Fibroblast of skin of abdomen (primary cell): ENCODE measurements around the gene PRICKLE4.
"Not testable (repeated sequence)": the region's sequence is repeated elsewhere in the genome, so short reads cannot be mapped to it uniquely, and the experiment has no call there.

Source experiments
- DNase-seq: peaks from one replicate; pipeline ENCODE4 v3.0.0-alpha.2; 2013

PRICKLE4 gene

DNA sequence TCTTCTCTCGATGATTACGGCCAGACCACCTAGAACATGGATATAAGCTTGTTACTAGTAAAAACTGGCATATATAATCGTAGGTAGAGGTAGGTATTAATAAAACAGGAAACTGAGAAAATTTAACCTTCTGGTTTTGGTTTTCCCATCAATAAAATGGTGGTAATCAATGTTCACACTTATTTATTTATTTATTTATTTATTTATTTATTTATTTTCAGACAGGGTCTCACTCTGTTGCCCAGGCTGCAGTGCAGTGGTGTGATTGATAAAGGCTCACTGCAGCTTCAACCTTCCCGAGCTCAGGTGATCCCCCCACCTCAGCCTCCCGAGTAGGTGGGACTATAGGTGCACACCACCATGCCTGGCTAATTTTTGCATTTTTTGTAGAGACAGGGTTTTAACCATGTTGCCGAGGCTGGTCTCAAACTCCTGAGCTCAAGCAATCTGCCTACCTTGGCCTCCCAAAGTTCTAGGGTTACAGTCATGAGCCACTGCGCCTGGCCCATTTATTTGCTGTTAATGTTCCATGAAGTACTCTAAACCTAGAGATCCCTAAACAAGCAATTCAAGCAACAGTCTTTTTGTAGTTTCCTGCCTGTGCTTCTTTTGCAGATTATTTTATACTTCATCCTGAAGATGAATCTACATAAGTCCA is 18.4 kb downstream of the PRICKLE4 start:
- no peak for DNase-seq

DNA sequence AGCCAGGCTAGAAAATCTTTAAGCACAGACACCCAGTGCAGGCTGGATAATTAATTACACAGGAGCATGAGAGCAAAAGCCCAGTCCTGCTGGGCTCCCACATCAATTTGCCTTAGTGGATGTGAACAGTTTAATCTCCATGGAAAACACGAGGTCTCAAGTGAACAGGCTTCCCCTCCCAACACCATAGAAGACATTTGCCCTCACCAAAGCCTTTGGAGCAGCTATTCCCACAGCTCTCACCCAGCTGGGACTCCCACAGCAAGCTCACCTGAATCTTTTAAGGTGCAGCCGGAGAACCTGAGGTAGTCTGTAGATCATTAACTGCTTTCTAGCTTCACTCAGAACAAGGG is 19.0 kb downstream of the PRICKLE4 start:
- no peak for DNase-seq

- no peak for DNase-seq
These were observed 20.8 kb downstream of the PRICKLE4 start for GRCh38 chr6:41801380-41801779.

DNA sequence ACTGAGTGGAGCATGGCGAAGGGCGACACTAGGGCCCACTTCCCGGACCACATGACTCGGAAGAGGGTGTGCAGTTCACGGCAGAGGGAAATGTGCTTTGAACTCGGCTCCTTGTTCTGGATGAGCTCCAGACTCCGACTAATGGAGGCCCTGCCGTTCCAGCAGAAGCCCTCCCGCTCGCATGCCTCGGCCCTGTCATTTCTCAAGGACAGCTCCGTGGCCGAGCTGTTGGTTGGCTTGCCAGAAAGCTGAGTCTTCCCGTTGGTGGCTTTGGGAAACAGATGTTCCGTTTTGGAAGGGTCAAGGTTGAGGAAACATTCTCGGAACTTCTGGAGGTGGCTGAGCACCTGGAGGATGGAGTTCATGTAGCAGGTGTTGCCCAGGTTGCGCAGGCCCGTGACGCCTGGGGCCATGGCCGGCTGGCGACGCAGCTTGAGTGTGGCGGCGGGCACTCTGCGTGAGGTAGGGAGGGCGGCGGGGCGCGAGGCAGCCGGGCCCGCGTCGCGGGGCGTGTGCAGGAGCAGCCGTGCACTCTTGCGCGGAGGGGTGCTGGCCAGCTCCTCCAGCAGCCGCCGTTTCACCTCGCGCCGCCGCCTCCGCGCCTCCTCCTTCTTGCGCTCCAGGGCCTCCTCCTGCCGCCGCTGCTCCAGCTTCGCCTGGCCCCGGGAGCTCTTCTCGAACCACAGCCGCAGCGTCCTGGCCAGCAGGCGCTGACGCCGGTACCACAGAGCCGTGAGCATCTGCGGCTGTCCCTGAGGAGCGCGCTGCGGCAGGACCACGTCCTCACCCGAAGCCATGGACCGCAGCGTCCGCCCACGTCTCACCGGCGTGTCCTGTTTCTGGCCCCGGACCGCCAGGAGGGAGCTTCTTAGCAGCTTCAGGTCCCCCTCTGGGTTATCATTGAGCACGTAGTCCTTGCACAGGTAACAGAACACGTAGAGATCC is 25.5 kb downstream of the PRICKLE4 start:
- DNase-seq = no peak

- DNase-seq = no peak
These were observed 30.5 kb downstream of the PRICKLE4 start for GRCh38 chr6:41811095-41811494.

DNA sequence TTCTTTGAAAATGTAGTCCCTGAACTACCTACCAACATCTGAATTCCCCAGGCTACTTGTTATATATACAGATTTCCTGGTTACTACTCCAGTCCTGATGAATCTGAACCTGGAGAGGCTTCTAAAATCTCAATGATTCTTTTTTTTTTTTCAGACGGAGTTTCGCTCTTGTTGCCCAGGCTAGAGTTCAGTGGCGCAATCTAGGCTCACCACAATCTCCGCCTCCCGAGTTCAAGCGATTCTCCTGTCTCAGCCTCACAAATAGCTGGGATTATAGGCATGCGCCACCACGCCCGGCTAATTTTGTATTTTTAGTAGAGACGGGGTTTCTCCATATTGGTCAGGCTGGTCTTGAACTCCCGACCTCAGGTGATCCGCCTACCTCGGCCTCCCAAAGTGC is 31.4 kb downstream of the PRICKLE4 start:
- not testable (repeated sequence) for DNase-seq

DNA sequence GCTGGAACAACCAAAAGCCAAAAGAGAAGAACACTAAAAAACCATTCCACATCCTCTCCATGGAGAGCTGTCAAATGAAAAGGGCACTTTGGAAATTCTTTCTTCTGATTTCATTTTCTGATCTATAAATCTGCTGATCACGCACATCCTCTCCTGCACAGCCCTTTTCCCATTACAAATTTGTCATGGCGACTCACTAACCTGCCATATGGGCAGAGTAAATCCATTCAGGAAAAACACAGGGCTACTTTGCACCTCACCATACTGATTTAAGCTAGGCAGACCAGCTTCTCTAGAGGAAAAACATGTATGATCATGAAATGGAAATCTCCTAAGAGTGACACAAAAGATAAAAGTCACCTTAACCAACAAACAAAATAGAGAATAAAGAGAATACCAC is 32.9 kb downstream of the PRICKLE4 start:
- DNase-seq = no peak

DNA sequence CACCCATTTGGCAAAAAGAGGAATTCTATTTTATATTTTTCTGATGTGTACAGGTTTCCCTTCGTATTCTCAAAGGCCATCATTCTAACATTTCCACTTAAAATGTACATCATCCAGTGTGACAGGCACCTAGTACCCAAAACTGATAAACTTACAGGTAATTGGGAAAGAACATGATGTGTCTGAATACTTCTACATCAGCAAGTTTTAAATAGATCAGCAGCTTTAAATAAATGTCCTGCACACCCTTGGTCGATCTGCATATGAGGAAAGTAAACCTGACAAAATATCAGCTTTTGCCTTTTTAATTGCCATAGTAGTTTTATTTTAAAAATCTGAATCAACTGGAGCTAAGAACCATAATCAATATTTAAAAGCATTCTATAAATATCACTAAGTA is 33.4 kb downstream of the PRICKLE4 start:
- DNase-seq = no peak

DNA sequence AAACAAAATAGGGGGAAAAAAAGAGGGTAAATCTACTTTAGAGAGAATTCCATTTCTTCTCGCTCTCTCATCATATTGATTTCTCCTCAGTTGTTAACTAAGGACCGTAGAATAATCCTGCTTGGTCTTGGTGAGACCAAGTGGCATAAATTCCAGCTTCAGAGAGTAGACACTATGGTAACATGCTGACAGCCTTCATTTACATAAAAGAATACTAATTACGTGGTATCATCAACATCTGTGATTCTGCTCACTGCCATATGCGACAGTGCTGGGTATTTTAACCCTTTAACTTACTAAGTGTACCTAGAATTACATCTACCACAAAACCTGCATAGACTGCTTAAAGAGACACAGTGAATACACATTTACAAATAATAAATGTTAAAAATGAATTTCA is 34.0 kb downstream of the PRICKLE4 start:
- DNase-seq = no peak

GRCh38 chr6:41815587-41815986 is 35.0 kb downstream of the PRICKLE4 start:
- DNase-seq = no peak

- no peak for DNase-seq
These were observed 37.9 kb downstream of the PRICKLE4 start for GRCh38 chr6:41818271-41819054.

DNA sequence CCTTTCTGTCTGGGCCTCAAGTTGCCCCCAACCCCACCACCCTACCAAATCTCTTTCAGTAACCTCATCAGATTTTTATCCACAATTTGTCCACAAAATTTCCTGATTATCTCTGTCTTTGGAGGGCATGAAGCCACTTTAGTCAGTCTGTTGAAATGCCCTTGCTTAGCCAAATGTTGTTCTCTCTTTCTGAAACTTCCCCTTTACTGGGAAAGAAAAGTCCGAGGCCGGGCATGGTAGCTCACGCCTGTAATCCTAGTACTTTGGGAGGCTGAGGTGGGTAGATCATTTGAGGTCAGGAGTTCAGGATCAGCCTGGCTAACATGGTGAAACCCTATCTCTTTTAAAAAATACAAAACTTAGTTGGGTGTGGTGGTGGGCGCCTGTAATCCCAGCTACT is 40.7 kb downstream of the PRICKLE4 start:
- no peak for DNase-seq

DNA sequence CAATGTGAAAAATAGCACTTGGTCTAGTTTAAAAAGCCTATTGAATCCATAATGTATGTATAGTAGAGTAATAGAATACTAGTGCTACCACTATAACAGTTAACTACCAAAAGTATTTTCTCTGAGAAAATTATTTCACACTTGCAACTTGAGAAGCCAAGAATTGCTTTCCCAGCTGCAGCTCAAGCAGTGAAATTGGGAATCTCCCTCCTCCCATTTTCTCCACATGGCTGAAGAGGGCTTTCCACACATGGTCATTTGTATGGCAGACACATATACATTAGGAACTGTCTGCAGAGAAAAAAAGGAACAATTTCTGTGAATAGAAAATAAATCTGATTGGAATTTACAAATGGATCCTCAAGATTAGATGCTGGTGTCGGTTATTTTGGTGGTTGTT is 41.4 kb downstream of the PRICKLE4 start:
- DNase-seq = no peak

GRCh38 chr6:41823178-41823577 is 42.6 kb downstream of the PRICKLE4 start:
- DNase-seq = no peak

DNA sequence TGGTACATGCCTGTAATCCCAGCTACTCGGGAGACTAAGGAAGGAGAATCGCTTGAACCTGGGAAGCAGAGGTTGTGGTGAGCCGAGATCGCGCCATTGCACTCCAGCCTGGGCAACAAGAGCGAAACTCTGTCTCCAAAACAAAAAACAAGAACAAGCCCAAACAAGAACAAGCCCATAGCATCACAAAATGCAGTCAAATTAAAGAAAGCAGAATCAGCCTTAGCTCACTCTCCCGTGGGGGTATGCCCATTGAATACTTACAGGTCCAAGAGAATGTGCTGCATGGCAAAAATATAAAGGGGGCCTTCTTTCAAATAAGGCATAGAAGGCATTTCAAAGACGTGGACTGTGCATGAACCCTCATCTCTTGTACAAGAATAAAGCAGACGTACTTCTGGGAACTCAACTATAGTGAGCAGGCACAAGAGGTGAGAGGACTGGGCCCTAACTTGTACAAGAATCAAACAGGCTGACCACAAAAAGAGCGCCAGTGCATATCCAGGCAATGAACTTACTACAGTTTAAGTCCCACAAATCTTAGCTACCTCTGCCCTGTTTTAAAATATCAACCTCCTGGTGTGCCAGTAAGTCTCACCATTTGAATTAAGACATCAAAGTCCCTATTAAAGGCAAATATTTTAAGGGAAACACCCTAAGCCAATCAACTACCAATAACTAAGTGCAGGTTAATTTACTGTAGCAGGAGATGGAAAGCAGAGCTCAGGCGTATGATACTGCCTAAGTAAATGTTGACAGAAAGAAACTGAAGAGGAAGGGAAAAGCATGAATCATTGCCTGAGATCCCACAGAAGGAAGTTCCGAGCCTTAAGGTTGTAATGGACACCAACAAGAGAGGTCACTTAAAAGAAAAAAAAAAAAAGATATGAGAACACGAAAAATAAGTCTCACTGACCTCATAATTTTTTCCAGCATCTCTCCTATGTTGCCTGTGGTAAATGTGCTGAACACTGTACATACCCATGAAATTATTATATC is 44.3 kb downstream of the PRICKLE4 start:
- DNase-seq = no peak

- no peak for DNase-seq
These were observed 45.9 kb downstream of the PRICKLE4 start for GRCh38 chr6:41826343-41827022.

DNA sequence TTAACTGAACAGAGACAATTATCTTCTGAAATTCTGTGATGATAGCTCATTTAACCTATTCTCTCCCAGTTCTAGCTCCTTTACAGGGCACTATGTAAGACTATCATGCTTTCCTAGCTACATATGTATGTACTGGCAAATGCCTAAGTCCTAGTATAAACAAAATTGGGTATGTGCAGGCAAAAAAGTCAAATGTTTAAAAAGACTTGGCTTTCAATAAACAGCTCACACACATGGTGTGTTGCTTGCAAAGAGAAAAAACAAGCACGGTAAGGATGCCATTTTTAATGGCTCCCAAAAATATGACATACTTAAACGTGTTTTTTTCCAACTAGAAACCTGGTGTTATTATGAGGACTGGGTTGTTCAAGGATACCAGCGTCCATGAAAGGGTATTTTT is 51.7 kb downstream of the PRICKLE4 start:
- no peak for DNase-seq

- no peak for DNase-seq
These were observed 55.6 kb downstream of the PRICKLE4 start for GRCh38 chr6:41836022-41836659.

DNA sequence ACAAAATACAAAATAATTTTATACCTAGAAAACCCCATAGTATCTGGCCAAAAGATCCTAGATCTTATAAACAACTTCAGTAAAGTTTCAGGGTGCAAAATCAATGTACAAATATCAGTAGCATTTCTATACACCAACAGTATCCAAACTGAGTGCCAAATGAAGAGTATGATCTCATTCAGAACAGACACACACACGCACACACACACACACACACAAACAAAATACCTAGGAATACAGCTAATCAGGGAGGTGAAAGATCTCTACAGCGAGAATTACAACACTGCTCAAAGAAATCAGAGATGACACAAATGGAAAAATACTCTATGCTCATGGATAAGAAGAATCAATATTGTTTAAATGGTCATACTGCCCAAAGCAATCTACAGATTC is 56.1 kb downstream of the PRICKLE4 start:
- peak; percentile 10 for DNase-seq
